ENCODE measurements around the gene BRD3OS. TPM values are rescaled to one million over a fixed set of nuclear protein-coding genes. Genes with fewer than 3 reads are reported as not detected.

Gene BRD3OS
- total RNA-seq, 1 experiment from 2014 or later, result 13.6 TPM

DNA sequence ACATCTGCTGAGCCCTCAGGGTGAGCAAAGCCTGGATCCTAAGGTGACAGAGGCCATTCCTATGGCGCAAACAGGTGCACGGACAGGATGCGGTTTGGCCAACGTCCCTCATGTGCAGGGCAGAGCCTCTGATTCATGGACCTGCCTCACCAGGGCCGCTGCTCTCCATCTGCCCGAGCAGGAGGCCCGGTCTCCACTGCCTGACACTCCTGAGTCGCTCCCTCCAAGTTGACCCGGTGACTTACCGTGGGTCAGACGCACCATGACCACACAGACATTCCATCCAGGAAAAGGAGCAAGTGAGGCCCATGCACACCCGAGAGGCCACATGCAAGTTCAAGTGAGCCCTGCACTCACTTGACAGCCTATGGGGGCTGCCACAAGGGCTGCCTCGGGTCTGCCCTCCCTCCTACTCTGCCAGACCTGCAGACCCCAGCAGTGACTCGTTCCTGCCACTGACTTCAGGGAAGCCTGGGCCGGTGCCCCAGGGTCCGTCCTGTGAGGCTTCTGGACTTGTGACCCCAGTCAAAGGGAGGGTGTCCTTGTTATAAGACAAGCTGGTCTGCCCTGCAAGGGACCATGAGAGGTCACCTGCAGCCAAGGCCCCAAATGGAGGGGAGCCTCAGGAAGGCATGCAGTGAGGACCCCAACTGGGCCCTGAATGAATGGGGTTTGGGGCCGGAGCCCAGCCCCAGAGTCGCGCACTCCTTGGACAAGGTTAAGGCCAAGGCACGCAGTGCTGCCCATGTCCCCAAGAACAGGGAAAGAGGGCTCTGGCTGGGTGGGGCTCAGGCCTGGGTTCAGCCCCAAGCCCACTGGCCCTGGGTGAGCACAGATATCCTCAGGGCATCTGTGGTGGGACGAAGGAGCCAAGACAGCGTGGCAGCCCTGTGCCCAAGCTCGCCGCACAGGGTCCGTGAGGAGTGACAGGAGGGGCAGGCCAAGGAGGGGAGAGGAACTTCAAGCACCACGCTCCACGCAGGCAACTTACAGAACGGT lies 10.1 kb downstream of the BRD3OS start:
- BruUV-seq (replicated peaks), result no TSS peak
- TF ChIP-seq EZH2phosphoT487 (IDR thresholded peaks at IDR 0.05; ENCODE audit: borderline replicate concordance, low read length) (no peak), EZH2 (IDR thresholded peaks at IDR 0.05; ENCODE audit: low read length, unreplicated experiment) (no peak)
- no peak overlapping the region for H3K4me2 ChIP-seq (ENCODE audit: low read length)
- POLR2A ChIA-PET (ENCODE audit: unreplicated experiment), result no interaction called here
- no peaks in the 10 kb centered on the region for H3K4me1 ChIP-seq (ENCODE audit: insufficient read depth, low read length)
- no peaks in the 10 kb centered on the region for H3F3A ChIP-seq (ENCODE audit: low read length, unreplicated experiment)
- H3K4me3 ChIP-seq (ENCODE audit: low read length), result no peak overlapping the region
- no peak overlapping the region for H2AFZ ChIP-seq (ENCODE audit: low read length)
- H3K9me2 ChIP-seq (replicated peaks; ENCODE audit: low read length), result no peaks in the 10 kb centered on the region
- no peaks in the 10 kb centered on the region; the same call in 1 of the 2 replicates for H3K36me3 ChIP-seq (ENCODE audit: low read depth, low read length)
- H3K9ac ChIP-seq (ENCODE audit: low read length), result no peak overlapping the region
- intact Hi-C loops (cut with micrococcal nuclease), result no loop called here
- H3K27me3 ChIP-seq (ENCODE audit: low read length), result no peaks in the 10 kb centered on the region
- no peak overlapping the region for H3K27ac ChIP-seq (ENCODE audit: low read length)
- DNase-seq (no peak), ATAC-seq (no peak)
- H3K9me3 ChIP-seq (ENCODE audit: low read length), result no peaks in the 10 kb centered on the region
- CTCF ChIA-PET, result no interaction called here
- no peaks in the 10 kb centered on the region for H3K79me2 ChIP-seq (ENCODE audit: low read length)
- no peaks in the 10 kb centered on the region for H4K20me1 ChIP-seq (ENCODE audit: low read length)

GRCh38 chr9:134036130-134036529 lies 10.8 kb downstream of the BRD3OS start:
- Histone ChIP-seq H3K27ac (ENCODE audit: low read length) (no peak overlapping the region), H3K79me2 (ENCODE audit: low read length) (no peaks in the 10 kb centered on the region), H3K36me3 (ENCODE audit: low read depth, low read length) (no peaks in the 10 kb centered on the region; the same call in 1 of the 2 replicates), H3K4me2 (ENCODE audit: low read length) (no peak overlapping the region), H2AFZ (ENCODE audit: low read length) (no peak overlapping the region), H3F3A (ENCODE audit: low read length, unreplicated experiment) (no peaks in the 10 kb centered on the region), H3K27me3 (ENCODE audit: low read length) (no peaks in the 10 kb centered on the region), H3K9me3 (ENCODE audit: low read length) (no peaks in the 10 kb centered on the region), H3K4me3 (ENCODE audit: low read length) (no peak overlapping the region), H3K9ac (ENCODE audit: low read length) (no peak overlapping the region), H3K9me2 (replicated peaks; ENCODE audit: low read length) (no peaks in the 10 kb centered on the region), H3K4me1 (ENCODE audit: insufficient read depth, low read length) (no peaks in the 10 kb centered on the region), H4K20me1 (ENCODE audit: low read length) (no peaks in the 10 kb centered on the region)
- ChIA-PET POLR2A (ENCODE audit: unreplicated experiment) (no interaction called here), CTCF (no interaction called here)
- DNase-seq (no peak), ATAC-seq (no peak)
- BruUV-seq (replicated peaks), result no TSS peak
- intact Hi-C loops (cut with micrococcal nuclease), result no loop called here
- TF ChIP-seq, protein P1, sequence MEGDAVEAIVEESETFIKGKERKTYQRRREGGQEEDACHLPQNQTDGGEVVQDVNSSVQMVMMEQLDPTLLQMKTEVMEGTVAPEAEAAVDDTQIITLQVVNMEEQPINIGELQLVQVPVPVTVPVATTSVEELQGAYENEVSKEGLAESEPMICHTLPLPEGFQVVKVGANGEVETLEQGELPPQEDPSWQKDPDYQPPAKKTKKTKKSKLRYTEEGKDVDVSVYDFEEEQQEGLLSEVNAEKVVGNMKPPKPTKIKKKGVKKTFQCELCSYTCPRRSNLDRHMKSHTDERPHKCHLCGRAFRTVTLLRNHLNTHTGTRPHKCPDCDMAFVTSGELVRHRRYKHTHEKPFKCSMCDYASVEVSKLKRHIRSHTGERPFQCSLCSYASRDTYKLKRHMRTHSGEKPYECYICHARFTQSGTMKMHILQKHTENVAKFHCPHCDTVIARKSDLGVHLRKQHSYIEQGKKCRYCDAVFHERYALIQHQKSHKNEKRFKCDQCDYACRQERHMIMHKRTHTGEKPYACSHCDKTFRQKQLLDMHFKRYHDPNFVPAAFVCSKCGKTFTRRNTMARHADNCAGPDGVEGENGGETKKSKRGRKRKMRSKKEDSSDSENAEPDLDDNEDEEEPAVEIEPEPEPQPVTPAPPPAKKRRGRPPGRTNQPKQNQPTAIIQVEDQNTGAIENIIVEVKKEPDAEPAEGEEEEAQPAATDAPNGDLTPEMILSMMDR (conservative IDR thresholded peaks at IDR 0.05; ENCODE audit: low read depth, low read length), result no peak
- no peak for TF ChIP-seq EZH2phosphoT487 (IDR thresholded peaks at IDR 0.05; ENCODE audit: borderline replicate concordance, low read length)

DNA sequence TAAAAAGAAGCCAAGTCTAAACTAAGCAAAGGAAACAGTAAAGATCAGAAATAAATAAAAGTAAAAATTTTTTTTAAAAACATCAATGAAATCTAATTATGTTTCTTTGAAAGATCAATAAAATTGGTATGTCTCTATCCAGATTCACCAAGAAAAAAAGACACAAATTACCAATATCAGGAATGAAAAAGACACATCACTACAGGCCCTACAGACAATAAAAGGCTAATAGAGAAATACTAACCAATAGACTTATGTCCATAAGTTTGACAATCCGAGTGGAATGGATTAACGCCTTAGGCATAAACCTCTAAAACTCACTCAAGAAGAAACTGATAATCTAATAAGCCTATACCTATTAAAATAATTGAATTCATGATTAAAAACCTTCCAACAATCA lies 12.4 kb downstream of the BRD3OS start:
- ChIA-PET CTCF (no interaction called here), POLR2A (ENCODE audit: unreplicated experiment) (no interaction called here)
- Histone ChIP-seq H3K9me3 (ENCODE audit: low read length) (no peaks in the 10 kb centered on the region), H3K36me3 (ENCODE audit: low read depth, low read length) (no peaks in the 10 kb centered on the region; the same call in 1 of the 2 replicates), H3K79me2 (ENCODE audit: low read length) (no peaks in the 10 kb centered on the region), H4K20me1 (ENCODE audit: low read length) (no peaks in the 10 kb centered on the region), H3K9ac (ENCODE audit: low read length) (no peak overlapping the region), H2AFZ (ENCODE audit: low read length) (no peak overlapping the region), H3K4me2 (ENCODE audit: low read length) (no peak overlapping the region), H3K4me1 (ENCODE audit: insufficient read depth, low read length) (no peaks in the 10 kb centered on the region), H3K27ac (ENCODE audit: low read length) (no peak overlapping the region), H3F3A (ENCODE audit: low read length, unreplicated experiment) (no peaks in the 10 kb centered on the region), H3K4me3 (ENCODE audit: low read length) (no peak overlapping the region), H3K27me3 (ENCODE audit: low read length) (no peaks in the 10 kb centered on the region), H3K9me2 (replicated peaks; ENCODE audit: low read length) (no peaks in the 10 kb centered on the region)
- TF ChIP-seq EZH2 (IDR thresholded peaks at IDR 0.05; ENCODE audit: low read length, unreplicated experiment) (no peak), EZH2phosphoT487 (IDR thresholded peaks at IDR 0.05; ENCODE audit: borderline replicate concordance, low read length) (no peak)
- TF ChIP-seq, protein P1 (conservative IDR thresholded peaks at IDR 0.05; ENCODE audit: low read depth, low read length), result no peak
- DNase-seq (no peak), ATAC-seq (no peak)
- intact Hi-C loops (cut with micrococcal nuclease), result no loop called here
- no TSS peak for BruUV-seq (replicated peaks)
